HCT116 (cell line): Measurements from ENCODE around the gene TRIM41. TPM values are rescaled to one million over a fixed set of nuclear protein-coding genes. Genes with fewer than 3 reads are reported as not detected.

ENCODE experiments used
- ATAC-seq: fragments of 200-7000 bp; cut with Tn5 transposase; 2 replicates; pipeline ENCODE4 v1.9.1; 2020; ENCODE audit warnings: mild to moderate bottlenecking, moderate library complexity
- BruUV-seq: library from RNA; stranded (reverse); fragments of 400-500 nt; replicated peaks from 2 replicates; lab custom pipeline; 2021; lab: Mats Ljungman, UMichigan
- CTCF ChIA-PET: fragments of 300-600 bp; sonication (Branson Sonifier 250); formaldehyde crosslinking; loops from one replicate; lab custom pipeline; 2021; ENCODE audit warnings: antibody characterized with exemption; lab: Charles Lee
- POLR2A ChIA-PET: fragments of 300-600, 350-600 bp; sonication (Branson Sonifier 250); formaldehyde crosslinking; loops from one replicate; lab custom pipeline; 2021; ENCODE audit warnings: antibody characterized with exemption; lab: Charles Lee
- RAD21 ChIA-PET, 2 experiments: fragments of 300-600 bp; sonication (Branson Sonifier 250); formaldehyde crosslinking; loops; one replicate each; lab custom pipeline; 2023; ENCODE audit warnings: low total read pairs in 2 of 2; ENCODE audit not compliant: uncharacterized antibody in 2 of 2, unreplicated experiment in 2 of 2, low non-redundant PET in 1 of 2; lab: Charles Lee
- DNase-seq: peaks from one replicate; pipeline ENCODE4 v3.0.0-alpha.2; 2010; ENCODE audit warnings: low read depth, low spot score
- H2AFZ ChIP-seq: fragments of 200-600 bp; shearing (Covaris generic), sonication (generic); 2 replicates; pipeline ENCODE4 v1.6.1; 2017; ENCODE audit warnings: low read depth, mixed run types, mixed read lengths, antibody characterized with exemption, low read length; ENCODE audit not compliant: poor library complexity, severe bottlenecking
- H3K27ac ChIP-seq: 2 replicates; pipeline ENCODE4 v1.5.1; 2012; ENCODE audit warnings: low read depth, low read length
- H3K27me3 ChIP-seq: fragments of 200-600 bp; sonication (generic); 2 replicates; pipeline ENCODE4 v1.6.1; 2016; ENCODE audit warnings: mixed run types, low read length, mixed read lengths; ENCODE audit not compliant: insufficient read depth
- H3K36me3 ChIP-seq, 2 experiments: fragments of 200-500 bp in 1 of 2; fragments of 200-600 bp in 1 of 2; sonication (Bioruptor generic) in 1 of 2; sonication (generic) in 1 of 2; 2 replicates each; pipeline versions ENCODE4 v1.5.1 to v1.6.1; 2014 to 2016; ENCODE audit warnings: low read length in 2 of 2, inconsistent platforms in 1 of 2, mixed read lengths in 1 of 2, mixed run types in 1 of 2; ENCODE audit not compliant: insufficient read depth in 2 of 2, control insufficient read depth in 1 of 2
- H3K4me1 ChIP-seq, 2 experiments: fragments of 200-600 bp in 1 of 2; sonication (generic) in 1 of 2; 2 replicates each; pipeline versions ENCODE4 v1.5.1 to v1.6.1; 2012 to 2017; ENCODE audit warnings: low read length in 2 of 2, inconsistent platforms in 1 of 2, mild to moderate bottlenecking in 1 of 2, mixed read lengths in 1 of 2, mixed run types in 1 of 2, moderate library complexity in 1 of 2; ENCODE audit not compliant: insufficient read depth in 2 of 2, control insufficient read depth in 1 of 2
- H3K4me2 ChIP-seq: fragments of 200-600 bp; sonication (generic); 2 replicates; pipeline ENCODE4 v1.6.1; 2017; ENCODE audit warnings: mixed run types, low read length, mixed read lengths
- H3K4me3 ChIP-seq, 2 experiments: fragments of 200-600 bp in 1 of 2; sonication (generic) in 1 of 2; replicated peaks in 1 of 2; 2 replicates each; pipeline ENCODE4 v1.5.1; 2011 to 2016; ENCODE audit warnings: low read length in 2 of 2, control low read depth in 1 of 2, low read depth in 1 of 2, mild to moderate bottlenecking in 1 of 2, mixed read lengths in 1 of 2, mixed run types in 1 of 2
- H3K79me2 ChIP-seq: fragments of 200-600 bp; sonication (generic); 2 replicates; pipeline ENCODE4 v1.6.1; 2017; ENCODE audit warnings: mild to moderate bottlenecking, mixed run types, low read length, moderate library complexity, mixed read lengths; ENCODE audit not compliant: insufficient read depth
- H3K9ac ChIP-seq: fragments of 200-600 bp; sonication (generic); 2 replicates; pipeline ENCODE4 v1.6.1; 2016; ENCODE audit warnings: low read length, mixed read lengths
- H3K9me2 ChIP-seq: fragments of 200-600 bp; sonication (generic), shearing (Covaris generic); 2 replicates; pipeline ENCODE4 v1.6.1; 2017; ENCODE audit warnings: mixed run types, mild to moderate bottlenecking, moderate library complexity; ENCODE audit not compliant: insufficient read depth
- H3K9me3 ChIP-seq, 2 experiments: fragments of 200-500 bp in 1 of 2; fragments of 200-600 bp in 1 of 2; sonication (Bioruptor generic) in 1 of 2; sonication (generic) in 1 of 2; 2 replicates each; pipeline ENCODE4 v1.6.1; 2014 to 2017; ENCODE audit warnings: low read length in 2 of 2, mixed read lengths in 2 of 2, inconsistent platforms in 1 of 2, low read depth in 1 of 2, mild to moderate bottlenecking in 1 of 2, mixed run types in 1 of 2, moderate library complexity in 1 of 2; ENCODE audit not compliant: control insufficient read depth in 1 of 2, insufficient read depth in 1 of 2
- H4K20me1 ChIP-seq: fragments of 200-600 bp; sonication (generic), shearing (Covaris generic); 2 replicates; pipeline ENCODE4 v1.6.1; 2017; ENCODE audit warnings: mixed run types, mild to moderate bottlenecking, moderate library complexity; ENCODE audit not compliant: insufficient read depth
- CBX3 ChIP-seq: IDR thresholded peaks from 2 replicates; pipeline ENCODE4 v1.6.1; 2012; ENCODE audit warnings: low read depth
- CEBPB ChIP-seq: IDR thresholded peaks from 2 replicates; pipeline ENCODE4 v1.6.1; 2012; ENCODE audit warnings: low read depth
- CTCF ChIP-seq, 3 experiments: fragments of 200-600 bp in 1 of 3; sonication (generic) in 1 of 3; IDR thresholded peaks in 2 of 3; conservative IDR thresholded peaks in 1 of 3; 2 replicates each; pipeline ENCODE4 v1.5.1; 2012 to 2017; ENCODE audit warnings: low read depth in 2 of 3, low read length in 2 of 3, antibody characterized with exemption in 1 of 3, borderline replicate concordance in 1 of 3, control low read depth in 1 of 3, mild to moderate bottlenecking in 1 of 3, mixed read lengths in 1 of 3, mixed run types in 1 of 3, moderate library complexity in 1 of 3; ENCODE audit not compliant: insufficient read depth in 1 of 3
- EZH2phosphoT487 ChIP-seq: fragments of 200-600 bp; IDR thresholded peaks from 2 replicates; pipeline ENCODE4 v1.6.1; 2018; ENCODE audit warnings: antibody characterized with exemption, borderline replicate concordance
- FOSL1 ChIP-seq: IDR thresholded peaks from 2 replicates; pipeline ENCODE4 v1.6.1; 2012; ENCODE audit warnings: low read depth
- MAX ChIP-seq: IDR thresholded peaks from 2 replicates; pipeline ENCODE4 v1.6.1; 2012
- POLR2A ChIP-seq: IDR thresholded peaks from 2 replicates; pipeline ENCODE4 v1.7.0; 2011; ENCODE audit warnings: borderline replicate concordance; ENCODE audit not compliant: insufficient read depth, insufficient read length; ENCODE audit errors: extremely low read depth
- POLR2AphosphoS5 ChIP-seq: IDR thresholded peaks from 2 replicates; pipeline ENCODE4 v1.6.1; 2011; ENCODE audit warnings: mild to moderate bottlenecking, low read depth, low read length, moderate library complexity
- REST ChIP-seq: IDR thresholded peaks from 2 replicates; pipeline ENCODE4 v1.6.1; 2012; ENCODE audit warnings: low read depth
- SIN3A ChIP-seq: IDR thresholded peaks from 2 replicates; pipeline ENCODE4 v1.6.1; 2012; ENCODE audit warnings: low read depth
- SP1 ChIP-seq: IDR thresholded peaks from 2 replicates; pipeline ENCODE4 v1.6.1; 2012; ENCODE audit warnings: low read depth
- TCF7L2 ChIP-seq: IDR thresholded peaks from 2 replicates; pipeline ENCODE4 v1.7.0; 2011; ENCODE audit warnings: borderline replicate concordance, inconsistent platforms; ENCODE audit not compliant: insufficient read depth, insufficient read length; ENCODE audit errors: extremely low read depth
- ZBTB33 ChIP-seq: IDR thresholded peaks from 2 replicates; pipeline ENCODE4 v1.6.1; 2011; ENCODE audit warnings: mild to moderate bottlenecking, low read length, moderate library complexity; ENCODE audit not compliant: insufficient replicate concordance; ENCODE audit errors: extremely low read depth
- ZFX ChIP-seq: fragments of 450-650 bp; IDR thresholded peaks from 2 replicates; pipeline ENCODE4 v1.6.1; 2017
- intact Hi-C: fragments of 100-400 bp; cut with micrococcal nuclease; formaldehyde crosslinking; loops from 2 replicates; pipeline ENCODE4 v1.10.0; 2022
- total RNA-seq: library from RNA; stranded (reverse); gene quantifications from one replicate; pipeline ENCODE4 v1.2.1, GENCODE V29; 2021; ENCODE audit not compliant: unreplicated experiment

The TRIM41 gene
- total RNA-seq, 1 experiment from 2014 or later: 51.8 TPM

- BruUV-seq: no TSS peak
- H3K79me2 ChIP-seq: peaks cover 72% of the 10 kb centered on the region
- no peak overlapping the region for H2AFZ ChIP-seq
- RAD21 ChIA-PET: no interaction called here
- intact Hi-C loops: loop anchor here (5.0 kb wide), 1 partner anchor 77 kb away; no protein-coding TSS in a partner anchor
- H3K4me2 ChIP-seq: peak overlapping the region; percentile 85
- peaks cover 13 to 19% of the 10 kb centered on the region in 2 experiments for H3K36me3 ChIP-seq
- POLR2A ChIA-PET: no interaction called here
- H3K4me1 ChIP-seq: peaks cover 12 to 21% of the 10 kb centered on the region in 2 experiments; a peak in 3 of 4 replicates
- no peak overlapping the region for H3K27ac ChIP-seq
- H4K20me1 ChIP-seq: peaks cover 14% of the 10 kb centered on the region; the same call in 1 of the 2 replicates
- CTCF ChIA-PET: no interaction called here
- H3K4me3 ChIP-seq: peak overlapping the region; percentile 83 to 96; a peak in 3 of 4 replicates
- no peaks in the 10 kb centered on the region for H3K9me2 ChIP-seq
- no peak for ATAC-seq
- H3K27me3 ChIP-seq: no peaks in the 10 kb centered on the region
- DNase-seq: no peak
- TF ChIP-seq ZFX (no peak), SP1 (no peak), ZBTB33 (no peak), TCF7L2 (no peak), EZH2phosphoT487 (no peak), MAX (no peak), POLR2AphosphoS5 (no peak), POLR2A (no peak), SIN3A (no peak), FOSL1 (no peak), CTCF (IDR thresholded peaks at IDR 0.05 in 2 of 3, conservative IDR thresholded peaks at IDR 0.05 in 1 of 3; ENCODE audit: borderline replicate concordance in 1 of 3, insufficient read depth in 1 of 3, low read depth in 2 of 3, low read length in 2 of 3) (no peak), CEBPB (no peak), REST (no peak), CBX3 (no peak)
- TF ChIP-seq, all 23 proteins: peak for 0
- Histone ChIP-seq H3K9ac (no peak overlapping the region), H3K9me3 (no peaks in the 10 kb centered on the region)
Observed at GRCh38 chr5:181259283-181259682, 36.2 kb downstream of the TRIM41 start.
